Stimulated activated CD4-positive, alpha-beta T cell treated with anti-CD3 and anti-CD28 coated beads, Interleukin-12 subunit alpha, Interleukin-12 subunit beta, amount 100 ng/mL, for 4 hours (primary cell): ENCODE measurements around the gene HIGD1A.
A peak's percentile ranks its signal among the peaks of the same experiment; 100 is the strongest.

Source experiments
- DNase-seq: peaks from one replicate; pipeline ENCODE4 v3.0.0-alpha.2; 2020

The HIGD1A gene

DNA sequence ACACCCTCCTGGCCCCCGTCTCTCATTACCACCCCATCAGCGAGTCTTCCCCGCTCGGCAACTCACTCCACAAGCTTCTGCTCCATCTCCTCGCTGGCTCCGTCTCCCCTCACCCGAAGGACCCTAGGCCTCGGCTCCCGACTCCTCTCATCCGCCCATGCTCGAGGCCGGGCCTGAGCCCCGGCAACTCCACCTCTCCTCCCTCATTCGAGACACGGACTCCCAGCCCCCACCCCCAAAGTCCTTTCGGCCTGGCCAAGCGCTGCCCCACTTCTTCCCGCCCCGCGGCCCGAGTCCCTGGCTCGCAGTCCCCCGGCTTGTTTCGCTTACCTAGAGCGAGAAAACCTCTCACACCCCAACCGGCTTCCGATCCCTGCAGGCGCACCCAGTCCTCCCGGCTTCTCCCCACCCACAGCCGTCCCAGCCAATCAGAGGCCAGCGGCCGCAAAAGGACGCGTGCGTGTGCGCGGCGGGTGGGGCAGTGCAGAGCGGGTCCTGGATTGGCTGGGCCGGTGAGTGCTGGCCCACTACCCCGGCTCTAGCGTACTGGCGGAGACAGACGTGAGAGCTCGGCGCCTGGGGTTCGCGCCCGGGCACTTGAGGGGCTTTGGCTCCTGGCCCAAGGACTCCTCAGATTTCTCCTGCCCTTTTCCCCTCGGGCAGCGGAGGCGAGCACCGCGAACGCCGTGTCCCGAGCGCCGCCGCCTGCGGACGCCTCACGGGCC lies at the start of gene HIGD1A:
HIGD1A (minus strand) TSS at position 385 of the 725 bp plus-strand sequence. CDS start 10,237 bp downstream, outside the sequence.
- DNase-seq = peak; percentile 91

DNA sequence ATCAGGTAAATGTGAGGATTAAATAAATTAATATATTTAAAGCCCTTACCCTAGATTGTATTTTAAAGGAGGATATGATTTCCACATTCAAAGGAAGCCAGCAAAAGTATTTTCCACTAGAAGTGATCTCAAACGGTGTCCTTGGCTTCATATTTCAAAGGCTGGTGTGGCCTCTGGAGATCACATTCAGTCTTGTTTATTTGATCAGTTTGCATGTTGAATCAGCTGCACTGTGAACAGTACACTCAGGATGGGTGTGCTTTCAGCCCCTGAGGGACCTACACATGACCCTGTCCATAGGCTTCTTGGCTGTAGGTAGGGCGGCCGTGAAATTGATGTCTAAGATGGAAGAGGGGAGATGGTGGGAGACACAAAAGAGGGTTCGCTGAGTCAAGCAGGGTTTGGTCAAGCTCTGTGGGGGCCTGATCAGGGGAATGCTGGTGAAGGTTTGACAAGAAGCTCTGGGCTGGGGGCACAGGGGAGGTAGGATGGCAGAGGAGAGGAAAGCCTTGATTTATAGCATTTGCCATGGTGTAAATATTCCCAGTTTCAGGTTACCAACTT lies 49.5 kb upstream of the HIGD1A start:
- no peak for DNase-seq

DNA sequence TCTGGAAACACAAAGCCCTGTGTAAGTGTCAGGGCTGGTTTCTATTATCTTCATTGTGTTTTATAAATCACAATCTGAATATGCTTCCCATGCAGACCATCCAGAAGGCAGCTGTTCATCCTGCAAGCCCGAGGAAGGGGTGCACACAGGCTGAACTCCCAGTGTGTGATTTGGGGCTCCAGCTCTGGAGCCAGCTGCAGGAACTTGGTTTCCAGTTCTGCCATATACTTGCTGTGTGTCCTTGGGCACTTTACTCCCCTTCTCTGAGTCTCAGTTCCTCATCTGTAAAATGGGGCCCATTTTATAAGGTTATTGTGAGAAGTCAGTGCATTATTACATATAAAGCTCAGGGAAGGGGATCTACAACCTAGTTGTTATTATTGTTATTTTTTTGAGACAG lies 48.8 kb upstream of the HIGD1A start:
- DNase-seq = no peak

DNA sequence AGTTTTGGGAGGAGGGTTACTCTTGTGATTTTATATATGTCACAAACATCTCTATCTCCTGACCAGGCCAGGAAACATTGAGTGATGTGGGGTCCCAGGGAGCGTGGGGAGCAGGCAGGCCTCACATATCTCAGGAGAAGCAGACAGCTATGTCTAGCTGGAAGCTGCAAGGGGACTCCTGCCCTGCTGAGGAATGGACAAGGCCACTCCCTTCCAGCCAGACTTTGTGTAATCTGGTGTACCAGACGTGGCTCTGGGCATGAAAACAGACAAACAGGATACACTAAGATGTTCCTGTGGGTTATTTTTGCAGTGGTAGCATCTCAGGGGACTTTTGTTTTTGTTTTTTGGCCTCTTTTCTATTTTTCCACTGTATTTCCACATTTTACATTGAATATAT lies 48.2 kb upstream of the HIGD1A start:
- no peak for DNase-seq

DNA sequence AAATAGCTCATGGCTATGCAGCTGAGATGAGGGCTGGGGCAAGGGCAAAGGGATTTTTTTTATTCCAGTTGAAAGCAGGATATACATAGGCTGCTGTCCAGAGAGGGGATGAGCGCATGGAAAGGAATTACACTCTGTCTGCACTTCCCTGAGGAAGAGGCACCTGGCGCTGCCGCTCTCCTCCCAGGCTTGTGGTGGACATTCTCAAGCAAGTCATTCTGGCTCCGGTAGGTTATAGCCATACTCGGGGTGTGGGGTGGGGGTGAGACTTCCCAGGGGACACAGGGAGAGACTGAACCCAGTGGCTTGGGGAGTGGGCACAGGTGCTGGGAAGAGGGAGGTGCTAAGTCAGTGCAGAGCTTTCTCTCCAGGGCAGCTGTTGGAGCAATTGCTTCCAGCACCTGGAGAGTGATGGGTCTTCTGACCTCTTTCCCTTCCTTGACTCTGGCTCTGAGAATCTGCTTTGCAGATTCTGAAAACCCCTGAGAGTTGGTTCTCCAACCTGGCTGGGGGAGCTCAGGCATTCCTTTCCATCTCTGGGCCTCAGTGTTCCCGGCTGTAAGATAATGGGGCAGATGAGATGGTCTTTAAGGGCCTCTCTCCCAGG lies 47.0 kb upstream of the HIGD1A start:
- DNase-seq = no peak

DNA sequence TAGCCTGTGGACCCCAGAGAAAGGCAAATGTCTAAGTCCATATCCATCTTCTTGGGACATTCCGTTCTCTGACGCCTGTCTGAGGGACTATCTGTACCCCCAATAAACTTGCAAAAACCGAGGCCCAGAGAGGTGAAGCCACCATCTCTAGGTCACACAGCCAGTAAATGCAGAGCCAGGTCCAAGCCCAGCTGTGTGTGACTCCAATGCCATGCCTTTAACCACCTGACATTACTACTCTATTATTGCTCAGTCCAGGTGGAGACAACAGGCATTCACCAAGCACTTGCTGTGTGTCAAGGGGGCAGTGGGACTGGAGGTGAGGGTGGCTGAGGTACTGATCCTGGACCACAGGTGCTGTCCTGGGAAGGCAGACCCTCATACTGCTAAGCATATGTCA lies 46.0 kb upstream of the HIGD1A start:
- DNase-seq = no peak

DNA sequence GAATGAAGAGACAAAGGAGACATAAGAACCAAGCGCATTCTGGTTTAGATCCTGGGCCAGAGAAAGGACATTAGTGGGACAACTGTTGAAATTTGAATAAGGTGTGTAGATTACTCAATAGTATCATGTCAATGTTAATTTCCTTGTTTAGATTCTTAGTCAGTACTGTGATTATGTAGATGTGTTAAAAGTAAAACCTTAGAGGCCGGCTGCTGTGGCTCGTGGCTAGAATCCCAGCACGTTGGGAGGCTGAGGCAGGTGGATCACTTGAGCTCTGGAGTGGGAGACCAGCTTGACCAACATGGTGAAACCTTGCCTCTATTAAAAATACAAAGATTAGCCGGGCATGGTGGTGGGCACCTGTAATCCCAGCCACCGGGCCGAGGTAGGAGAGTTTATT lies 44.7 kb upstream of the HIGD1A start:
- no peak for DNase-seq

DNA sequence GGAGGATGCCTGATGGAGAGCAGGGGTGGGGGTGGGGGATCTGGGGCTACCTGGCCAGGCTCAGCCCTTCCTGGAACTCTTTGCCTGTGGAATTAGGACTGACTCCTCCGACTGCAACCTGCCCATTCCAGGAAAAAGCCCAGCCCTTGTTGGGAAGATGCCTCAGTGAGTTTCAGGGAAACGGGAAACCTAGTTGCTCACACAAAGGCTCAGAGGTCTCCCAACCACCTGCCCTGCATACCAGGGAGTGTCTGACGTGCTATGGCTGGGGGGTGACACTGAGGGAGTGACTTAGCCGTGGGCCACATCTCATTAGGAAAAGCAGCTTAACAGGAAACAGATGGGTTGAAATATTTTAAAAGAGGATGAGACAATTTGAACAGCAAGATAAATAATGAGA lies 43.4 kb upstream of the HIGD1A start:
- no peak for DNase-seq

DNA sequence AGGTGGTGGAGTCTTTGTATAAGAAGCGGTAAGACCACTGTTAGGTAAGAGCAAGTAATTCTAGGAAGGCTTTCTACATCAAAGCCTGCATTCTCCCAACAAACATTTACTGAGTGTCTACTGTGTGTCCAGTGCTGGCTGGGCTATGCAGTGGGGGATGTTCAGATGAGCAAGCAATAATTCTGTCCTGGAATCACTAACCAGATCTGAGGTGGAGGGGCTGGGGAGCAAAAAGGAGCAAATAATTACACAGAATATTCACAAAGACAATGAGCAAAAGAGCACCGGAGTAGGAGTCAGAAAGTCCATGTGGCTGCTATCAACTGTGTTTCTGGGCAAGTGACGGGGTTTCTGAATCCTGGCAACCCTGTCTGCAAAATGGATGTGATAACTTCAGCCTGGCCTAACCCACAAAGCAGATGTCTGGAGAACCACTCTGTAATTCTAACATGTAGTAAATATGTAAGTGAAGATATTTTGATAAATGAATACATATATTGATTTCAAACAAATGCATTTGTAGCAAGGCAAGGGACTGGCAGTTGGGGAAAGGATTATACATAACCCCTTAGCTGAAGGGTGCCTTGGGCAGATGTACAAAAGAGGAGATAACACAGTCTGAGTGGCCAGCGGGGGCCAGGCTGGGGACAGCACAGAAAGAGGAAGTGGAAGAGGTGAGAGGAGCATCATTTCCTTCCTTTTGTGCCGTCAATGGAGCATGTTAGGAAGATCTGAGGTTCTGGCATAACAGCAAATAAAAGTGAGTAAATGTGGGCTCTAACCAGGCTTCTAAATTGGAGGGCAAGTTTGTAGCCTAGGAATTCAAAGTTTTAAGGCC lies 42.6 kb upstream of the HIGD1A start:
- no peak for DNase-seq

DNA sequence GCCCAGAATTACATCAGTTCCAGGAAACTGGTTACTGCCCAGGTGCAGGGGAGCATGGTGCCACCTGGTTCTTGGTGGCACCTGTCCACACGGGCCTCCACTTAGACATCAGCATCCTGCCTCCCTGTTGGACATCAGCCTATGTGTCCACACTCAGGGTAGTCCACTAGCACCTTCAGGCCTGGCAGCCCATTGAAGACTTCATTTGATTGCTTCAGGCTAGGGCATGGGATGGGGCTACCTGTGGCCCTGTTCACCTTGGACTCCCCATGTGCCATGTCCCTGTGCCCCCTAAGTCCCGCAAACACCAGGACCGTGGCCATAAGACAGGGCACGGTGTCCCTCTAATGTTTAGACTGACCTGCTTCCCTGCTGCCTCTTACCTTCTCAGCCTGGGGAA lies 40.5 kb upstream of the HIGD1A start:
- no peak for DNase-seq

DNA sequence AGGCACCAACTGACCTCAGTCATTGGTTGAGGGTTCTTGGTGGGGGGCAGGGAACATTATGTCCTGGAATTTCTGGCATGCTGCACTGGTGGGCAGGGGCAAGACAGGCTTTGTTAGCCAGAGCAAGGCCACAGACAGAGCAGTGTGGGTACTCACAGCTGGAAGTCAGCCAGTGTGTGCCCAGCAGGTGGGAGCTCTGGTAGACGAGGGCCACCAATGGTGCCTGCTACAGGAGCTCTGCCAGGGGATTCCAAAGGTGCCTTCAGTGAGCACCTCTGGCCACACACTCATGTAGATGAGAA lies 40.1 kb upstream of the HIGD1A start:
- DNase-seq = no peak

DNA sequence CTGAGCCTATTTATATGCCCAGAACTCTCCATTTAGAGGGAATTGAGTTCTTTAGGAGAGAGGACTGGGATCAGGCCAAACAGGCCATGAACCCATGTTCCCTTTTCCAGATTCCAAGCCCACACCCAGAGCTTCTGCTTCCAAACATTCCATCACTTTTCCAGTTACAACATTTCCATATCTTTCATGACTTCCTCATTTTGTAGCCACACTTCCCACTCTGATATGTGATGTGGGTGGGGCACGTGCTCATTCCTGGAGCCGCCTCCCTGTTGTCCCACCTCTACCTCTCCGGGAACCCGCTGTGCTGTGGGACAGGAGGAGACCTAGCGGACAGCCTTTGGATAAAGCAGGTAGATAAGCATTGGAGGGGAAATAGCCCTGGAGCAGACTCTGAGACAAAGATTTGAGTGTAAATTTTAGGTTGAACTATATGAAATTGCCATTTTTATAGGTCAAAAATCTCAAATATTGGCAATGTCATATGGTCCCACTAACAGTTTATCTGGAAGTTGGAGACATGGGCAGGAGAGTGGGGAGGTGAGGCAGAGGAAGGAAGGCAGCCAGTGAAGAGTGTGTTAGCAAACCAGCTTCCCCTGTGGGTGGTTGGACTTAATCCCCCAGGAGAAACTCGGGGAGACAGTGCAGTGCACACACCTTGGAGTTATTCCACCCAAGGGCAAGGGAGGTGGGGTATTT lies 39.6 kb upstream of the HIGD1A start:
- DNase-seq = no peak

DNA sequence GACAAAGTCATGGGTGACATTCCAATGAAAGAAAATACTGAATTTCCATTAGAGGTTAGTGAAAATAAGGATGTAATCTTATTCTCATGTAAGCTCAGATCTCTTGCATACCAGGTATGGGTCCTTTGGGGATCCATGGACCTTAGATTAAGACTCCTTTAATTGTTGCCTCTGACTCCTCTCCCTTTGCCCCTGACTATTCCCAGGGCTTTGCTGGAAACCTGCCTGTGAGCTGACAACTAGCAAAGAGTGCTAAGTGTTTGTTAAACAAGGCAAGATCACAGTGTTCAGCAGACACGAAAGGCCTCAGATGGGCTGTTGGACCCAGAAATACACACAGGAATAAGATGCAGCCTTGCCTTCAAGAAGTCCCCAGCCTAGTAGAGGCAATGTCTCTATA lies 37.0 kb upstream of the HIGD1A start:
- DNase-seq = no peak

DNA sequence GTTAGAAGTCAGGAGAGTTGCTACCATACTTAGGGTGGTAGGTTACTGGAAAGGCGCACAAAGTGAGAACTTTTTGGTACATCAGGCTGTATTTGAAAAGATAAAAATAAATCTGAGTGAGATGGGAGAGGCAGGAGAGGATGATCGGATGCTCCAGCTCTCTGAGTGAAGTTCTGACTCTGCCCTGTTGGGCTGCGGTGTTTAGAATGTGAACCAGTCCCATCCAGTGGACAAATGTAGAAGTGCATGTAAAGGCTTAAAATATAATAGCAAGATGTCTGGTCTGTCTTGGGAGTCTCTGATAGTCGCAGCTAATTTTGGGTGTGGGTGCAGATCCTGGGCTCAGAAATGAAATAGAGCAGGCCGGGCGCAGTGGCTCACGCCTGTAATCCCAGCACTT lies 35.3 kb upstream of the HIGD1A start:
- no peak for DNase-seq

DNA sequence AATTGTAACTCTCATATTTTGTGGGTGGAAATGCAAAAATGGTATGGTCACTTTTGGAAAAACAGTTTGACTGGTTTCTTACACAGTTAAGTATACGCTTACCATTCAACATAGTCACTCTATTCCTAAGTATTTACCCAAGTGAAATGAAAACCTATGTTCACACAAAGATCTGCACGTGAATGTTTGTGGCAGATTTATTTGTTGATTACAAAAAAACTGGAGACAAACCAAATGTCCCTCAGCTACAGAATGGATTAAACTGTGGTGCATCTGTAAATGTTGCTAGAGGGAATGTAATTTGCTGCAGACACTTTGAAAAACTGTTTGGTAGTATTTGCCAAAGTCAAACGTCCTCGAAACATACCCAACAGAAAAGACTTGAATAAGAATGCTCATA lies 34.3 kb upstream of the HIGD1A start:
- DNase-seq = no peak

DNA sequence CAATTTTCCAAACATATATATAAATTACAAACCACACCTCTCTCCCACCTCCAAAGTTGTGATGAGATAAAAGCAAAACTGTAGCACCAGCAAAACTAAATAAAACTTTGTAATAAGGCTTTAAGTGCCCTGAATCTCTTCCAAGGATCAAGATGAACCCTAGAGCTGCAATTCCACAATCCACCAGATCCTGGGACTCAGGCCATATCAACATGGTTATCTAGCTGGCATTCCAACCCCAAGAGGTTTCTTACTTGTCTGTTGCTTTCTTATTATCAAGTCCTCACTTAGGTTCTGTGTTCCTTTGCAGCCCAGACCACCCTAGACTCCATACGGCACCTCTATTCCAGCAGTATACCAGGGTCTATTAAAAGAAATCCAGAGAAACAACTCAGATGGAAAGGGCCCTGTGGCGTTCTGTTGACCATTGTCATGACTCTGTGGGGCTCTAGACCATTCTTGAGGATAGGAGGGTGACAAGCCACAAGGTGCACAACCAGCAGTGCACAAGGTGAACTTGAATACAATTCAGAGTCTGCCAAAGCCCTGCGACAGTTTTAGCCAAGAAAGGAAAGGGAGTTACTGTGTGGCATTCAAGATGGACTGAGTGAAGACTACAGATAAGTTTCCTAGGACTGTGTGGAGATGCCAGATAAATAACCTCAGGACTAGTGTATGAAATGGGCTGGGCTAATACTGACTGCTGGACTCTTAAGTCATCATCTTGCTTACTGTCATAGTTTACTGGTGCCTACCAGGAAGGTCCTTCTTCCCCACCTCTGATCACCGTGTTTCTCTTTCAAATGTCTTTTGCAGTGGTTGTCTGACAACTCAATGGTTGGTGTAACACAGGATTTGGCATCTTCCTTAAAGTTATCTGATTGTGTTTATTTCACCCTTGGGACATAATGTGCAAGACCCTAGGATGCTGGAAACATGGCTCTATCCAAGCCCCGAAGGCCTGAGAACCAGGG lies 32.1 kb upstream of the HIGD1A start:
- no peak for DNase-seq

DNA sequence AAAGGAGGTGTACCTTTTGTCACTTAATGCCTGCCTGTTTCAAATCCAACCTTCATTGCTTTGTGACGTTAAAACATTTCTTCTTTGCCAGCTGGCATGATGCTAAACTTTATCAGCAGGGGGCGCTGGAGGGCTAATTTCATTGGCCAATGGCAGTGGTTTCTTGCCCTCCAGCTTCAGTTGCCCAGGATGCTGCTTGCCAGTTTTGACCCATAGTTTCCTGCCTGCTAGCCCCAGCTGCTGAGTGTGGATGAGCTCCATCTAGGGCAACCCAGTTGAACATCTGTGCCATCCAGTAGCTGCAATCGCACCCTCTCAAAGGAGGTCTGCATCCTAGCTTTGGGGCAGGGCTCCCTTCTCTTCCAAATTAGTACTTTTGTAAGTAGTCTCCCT lies 27.0 kb upstream of the HIGD1A start:
- DNase-seq = peak; percentile 62

DNA sequence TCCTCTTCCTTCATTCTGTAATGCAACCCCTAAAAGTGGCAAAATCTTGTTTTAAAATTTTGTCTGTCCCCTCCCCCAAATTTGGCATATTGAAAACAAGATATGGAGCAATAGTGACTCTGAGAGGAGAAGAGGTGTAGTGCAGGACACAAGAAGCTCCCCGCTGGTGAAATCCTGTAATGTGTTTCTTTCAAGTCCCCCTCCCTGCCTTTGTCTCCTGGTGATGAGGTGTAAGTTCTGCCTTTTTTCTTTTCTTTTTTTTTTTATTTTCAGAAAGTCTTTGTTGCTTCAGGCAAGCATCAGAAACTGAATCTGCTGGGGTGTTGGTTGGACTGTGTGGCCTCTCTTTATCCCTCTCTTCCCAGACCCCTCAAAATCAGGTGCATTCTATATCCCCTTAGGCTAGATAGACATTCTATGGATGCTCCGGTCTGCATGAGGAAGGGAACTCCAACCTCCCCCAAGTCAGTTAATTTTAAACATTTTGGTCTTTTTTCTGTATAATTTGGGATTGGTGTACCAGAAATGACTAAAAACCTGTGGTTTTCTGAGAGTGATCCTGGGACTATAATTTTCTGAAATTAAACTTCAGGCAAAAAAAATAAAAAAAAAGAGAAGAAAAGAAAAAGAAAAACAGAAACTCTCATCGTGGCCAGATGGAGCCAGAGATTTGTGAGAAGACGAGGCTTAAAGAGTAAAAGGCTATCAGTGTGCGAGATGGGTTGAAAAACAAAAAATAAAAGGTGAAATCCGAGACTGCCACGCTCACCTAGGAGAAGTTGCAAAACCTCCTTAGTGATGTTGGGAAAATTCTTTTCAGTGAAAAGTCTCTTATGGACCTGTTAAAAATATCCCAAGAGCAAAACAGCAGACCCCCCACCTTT lies 26.4 kb upstream of the HIGD1A start:
- DNase-seq = no peak

DNA sequence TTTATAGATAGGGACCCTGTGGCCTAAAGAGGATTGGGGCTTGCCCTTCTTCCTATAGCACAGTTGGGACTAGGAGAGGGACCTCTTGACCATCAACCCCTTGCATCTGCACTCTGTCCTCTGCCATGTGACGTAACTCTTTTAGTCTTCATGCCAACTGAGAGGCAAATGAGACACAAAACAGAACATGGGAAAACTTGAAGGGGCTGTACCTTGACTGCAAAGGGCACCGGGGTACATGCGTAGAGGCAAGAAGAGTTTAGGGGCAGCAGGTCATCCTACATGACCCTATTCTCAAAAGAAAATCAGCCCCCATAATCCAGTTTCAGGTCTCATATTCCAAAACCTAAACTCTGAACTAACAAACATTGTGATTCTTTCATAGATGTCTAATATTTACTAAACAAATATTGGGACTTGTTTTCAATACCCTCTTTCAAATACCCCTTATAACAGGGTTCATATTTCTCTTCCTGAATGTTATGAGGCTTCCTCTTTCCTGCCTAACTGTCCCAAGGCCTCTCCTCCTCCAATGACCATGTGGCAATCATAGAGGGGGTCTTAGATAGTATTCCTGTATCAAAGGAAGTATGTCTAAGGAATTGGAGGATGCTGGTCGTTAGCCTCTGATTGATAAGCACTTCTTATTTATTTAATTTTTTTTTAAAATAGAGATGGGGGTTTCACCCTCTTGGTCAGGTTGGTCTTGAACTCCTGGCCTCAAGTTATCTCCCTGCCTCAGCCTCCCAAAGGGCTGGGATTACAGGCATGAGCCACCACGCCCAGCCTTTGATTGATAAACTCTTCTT lies 25.5 kb upstream of the HIGD1A start:
- DNase-seq = no peak

DNA sequence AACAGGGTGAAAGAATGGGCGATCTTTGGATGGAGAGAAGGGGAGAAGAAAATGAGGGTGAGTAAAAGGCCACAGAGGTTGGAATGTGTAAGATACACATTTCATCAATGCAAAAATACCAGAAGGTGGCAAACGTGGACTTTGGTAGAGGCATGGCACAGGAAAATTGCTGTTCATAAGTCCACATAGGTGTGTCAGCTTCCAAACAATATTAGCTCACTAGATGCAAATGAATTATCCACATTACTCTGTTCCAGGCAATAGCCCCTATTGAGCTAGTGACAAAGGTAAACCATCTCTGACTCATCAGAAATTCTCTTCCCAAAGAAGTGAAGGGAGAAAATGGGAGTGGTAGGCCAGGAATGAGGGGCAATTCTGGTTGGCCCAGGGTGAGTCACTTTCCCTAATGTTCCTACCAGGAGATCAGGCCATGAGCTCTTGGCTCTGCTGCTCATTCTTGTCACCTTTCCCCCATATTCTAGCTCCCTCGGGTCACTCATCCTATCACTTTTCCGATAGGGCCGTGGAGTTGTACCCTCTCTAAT lies 24.9 kb upstream of the HIGD1A start:
- no peak for DNase-seq
